Measurements from ENCODE around the gene DLGAP1.

Gene DLGAP1

DNA sequence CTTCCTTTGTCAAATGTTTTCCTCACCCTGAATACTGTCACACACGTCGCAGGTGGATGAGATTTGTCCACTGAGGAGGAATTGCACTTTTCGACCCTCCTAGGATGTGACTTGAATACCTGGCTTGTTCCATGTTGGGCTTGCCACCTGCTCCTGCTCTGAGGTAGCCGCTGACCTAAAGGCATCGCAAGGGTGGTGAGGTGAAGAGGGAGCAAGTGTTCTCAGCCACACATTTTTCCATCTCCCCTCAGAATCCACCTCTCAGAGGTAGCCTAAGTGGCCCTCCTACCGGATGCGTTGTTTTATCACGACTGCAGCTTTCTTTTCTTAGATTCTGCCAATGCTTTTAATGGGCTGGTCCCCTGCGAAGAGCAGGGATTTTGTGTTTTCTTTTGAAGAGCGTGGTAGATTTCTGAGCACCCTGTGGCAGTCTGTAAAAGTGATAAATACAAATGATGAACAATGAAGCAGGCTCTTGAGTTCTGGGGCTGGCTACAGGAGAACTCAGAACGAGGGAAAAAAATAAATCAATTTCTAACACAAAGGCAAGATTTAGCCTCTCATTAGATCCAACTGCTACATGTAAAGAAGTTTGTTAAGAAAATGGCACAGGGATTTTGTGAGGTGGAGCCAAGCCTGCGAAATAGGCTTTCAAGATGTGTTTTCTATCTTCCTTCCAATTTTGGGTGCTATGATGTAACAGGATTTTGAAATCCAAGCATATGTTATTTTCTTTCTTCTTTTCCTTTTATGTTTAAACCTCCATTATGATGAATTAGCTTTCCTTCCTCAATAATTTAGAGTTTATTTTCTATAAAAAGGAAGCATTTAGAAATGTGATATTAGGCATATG, 618.4 kb downstream of the DLGAP1 start:
- no peak overlapping the region for H3K27ac ChIP-seq
- TF ChIP-seq, protein P1, sequence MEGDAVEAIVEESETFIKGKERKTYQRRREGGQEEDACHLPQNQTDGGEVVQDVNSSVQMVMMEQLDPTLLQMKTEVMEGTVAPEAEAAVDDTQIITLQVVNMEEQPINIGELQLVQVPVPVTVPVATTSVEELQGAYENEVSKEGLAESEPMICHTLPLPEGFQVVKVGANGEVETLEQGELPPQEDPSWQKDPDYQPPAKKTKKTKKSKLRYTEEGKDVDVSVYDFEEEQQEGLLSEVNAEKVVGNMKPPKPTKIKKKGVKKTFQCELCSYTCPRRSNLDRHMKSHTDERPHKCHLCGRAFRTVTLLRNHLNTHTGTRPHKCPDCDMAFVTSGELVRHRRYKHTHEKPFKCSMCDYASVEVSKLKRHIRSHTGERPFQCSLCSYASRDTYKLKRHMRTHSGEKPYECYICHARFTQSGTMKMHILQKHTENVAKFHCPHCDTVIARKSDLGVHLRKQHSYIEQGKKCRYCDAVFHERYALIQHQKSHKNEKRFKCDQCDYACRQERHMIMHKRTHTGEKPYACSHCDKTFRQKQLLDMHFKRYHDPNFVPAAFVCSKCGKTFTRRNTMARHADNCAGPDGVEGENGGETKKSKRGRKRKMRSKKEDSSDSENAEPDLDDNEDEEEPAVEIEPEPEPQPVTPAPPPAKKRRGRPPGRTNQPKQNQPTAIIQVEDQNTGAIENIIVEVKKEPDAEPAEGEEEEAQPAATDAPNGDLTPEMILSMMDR (IDR thresholded peaks at IDR 0.05): no peak
- no peak for DNase-seq (ENCODE audit: low spot score)
- H3K4me3 ChIP-seq: no peak overlapping the region

DNA sequence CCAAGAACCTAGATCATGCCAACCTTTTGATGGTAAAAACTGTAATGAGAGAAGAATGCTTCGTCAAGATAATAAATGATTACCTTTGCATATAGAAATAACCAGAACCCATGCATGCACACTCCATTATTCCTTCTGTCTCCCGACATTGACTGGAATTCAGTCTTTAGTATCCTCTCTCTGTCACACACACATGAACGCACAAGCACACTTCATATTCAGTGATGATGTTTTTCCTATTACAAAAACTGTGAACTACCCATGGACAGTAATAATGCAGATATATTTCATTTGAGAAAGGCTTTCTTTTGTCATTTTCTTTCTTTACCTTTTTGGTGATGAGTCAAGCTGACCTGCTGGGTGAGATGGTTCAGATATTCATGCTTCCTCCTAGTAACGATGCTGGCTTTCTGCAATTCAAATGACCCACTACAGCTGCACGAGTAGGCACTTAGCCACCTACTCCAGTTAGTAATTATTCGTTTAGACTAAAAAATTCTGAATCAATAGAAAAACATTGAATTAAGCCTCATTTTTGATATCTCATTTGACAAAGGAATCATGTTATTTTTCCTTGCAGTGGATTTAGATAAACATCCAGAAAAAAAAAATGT, 623.0 kb downstream of the DLGAP1 start:
- no peak overlapping the region for H3K27ac ChIP-seq
- DNase-seq (ENCODE audit: low spot score): no peak
- TF ChIP-seq, protein P1 (IDR thresholded peaks at IDR 0.05): no peak
- H3K4me3 ChIP-seq: no peak overlapping the region

DNA sequence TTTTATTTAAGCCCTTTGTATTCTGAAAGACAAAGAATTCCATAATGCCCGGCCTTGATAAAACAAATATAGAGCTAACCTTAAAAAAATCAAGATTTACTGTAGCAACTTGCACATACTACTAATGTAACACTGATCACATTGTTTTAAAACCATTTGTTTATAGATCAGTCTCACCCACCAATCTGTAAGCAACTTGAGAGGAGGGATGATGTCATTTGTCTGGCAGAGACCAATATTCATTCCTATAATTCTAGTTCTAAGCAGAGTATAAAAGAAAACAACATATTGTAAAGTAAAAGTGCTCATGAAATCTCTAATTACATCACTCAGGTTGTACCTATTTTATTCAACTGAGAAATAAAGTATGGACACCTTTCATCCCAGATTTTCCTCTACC, 624.5 kb downstream of the DLGAP1 start:
- no peak for DNase-seq (ENCODE audit: low spot score)
- TF ChIP-seq, protein P1 (IDR thresholded peaks at IDR 0.05): no peak
- H3K27ac ChIP-seq: no peak overlapping the region
- no peak overlapping the region for H3K4me3 ChIP-seq

DNA sequence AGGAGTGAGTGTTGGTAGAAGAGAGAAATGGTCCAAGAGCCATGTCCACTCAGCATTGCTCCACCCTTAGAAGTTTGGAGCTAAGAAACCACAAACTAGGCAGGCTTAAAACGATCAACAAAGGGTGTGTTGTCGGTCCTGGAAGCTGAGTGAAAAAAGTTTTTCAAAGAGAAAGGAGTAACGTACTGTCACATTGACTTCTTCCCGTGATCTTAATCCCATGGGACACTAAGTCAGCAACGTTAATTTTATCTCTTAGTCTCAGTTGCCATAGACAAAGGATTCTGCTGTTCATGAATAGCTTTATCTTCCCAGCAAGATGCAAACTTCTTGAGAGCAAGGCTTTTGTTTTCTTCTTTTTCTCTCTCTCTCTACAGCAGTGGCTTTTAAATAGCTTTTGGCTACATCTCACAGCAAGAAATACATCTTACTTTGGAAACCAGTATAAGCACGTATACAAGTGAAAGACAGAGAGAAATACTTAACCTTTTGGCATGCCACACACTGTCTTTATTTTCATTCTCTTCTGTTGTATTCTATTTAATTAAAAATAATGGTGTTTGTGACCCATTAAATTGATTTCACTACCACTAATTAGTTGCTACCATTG, 627.8 kb downstream of the DLGAP1 start:
- no peak overlapping the region for H3K4me3 ChIP-seq
- TF ChIP-seq, protein P1 (IDR thresholded peaks at IDR 0.05): no peak
- no peak for DNase-seq (ENCODE audit: low spot score)
- H3K27ac ChIP-seq: no peak overlapping the region

DNA sequence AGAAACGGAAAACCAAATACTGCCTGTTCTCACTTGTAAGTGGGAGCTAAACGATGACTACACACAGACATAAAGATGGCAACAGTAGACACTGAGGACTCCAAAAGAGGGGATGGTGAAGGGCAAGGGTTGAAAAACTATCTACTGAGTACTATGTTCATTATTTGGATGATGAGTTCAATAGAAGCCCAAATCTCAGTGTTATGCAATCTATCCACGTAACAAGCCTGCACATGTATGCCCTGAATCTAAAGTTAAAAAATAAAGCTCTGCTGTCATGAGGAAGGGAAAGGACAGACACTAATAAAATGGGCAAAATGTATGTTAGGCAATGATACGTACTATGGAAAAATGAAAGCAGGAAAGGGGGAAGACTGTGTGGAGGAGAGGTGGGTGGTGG, 629.1 kb downstream of the DLGAP1 start:
- H3K4me3 ChIP-seq: no peak overlapping the region
- TF ChIP-seq, protein P1 (IDR thresholded peaks at IDR 0.05): no peak
- no peak overlapping the region for H3K27ac ChIP-seq
- DNase-seq (ENCODE audit: low spot score): no peak

DNA sequence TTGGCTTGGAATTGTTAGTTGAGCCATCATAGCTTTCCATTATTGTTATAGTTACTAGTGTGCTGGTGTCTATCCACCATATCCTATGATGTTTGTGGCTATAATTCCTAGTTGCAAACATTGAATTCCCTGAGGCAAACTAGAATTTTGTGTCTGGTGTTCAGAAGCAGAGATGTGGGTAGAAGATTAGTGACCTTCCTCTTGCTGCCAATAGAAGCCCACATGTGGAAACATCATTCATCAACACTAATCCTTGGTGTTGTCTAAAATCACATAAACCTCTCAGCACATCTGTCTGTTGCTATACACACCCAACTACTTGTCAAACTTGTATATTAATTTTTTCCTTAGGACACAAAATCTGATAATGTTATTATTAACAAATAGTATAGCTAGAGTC, 631.0 kb downstream of the DLGAP1 start:
- TF ChIP-seq, protein P1 (IDR thresholded peaks at IDR 0.05): no peak
- Histone ChIP-seq H3K27ac (no peak overlapping the region), H3K4me3 (no peak overlapping the region)
- DNase-seq (ENCODE audit: low spot score): no peak
